ENCODE measurements around the gene FAM78B. TPM values are rescaled to one million over a fixed set of nuclear protein-coding genes. Genes with fewer than 3 reads are reported as not detected.

Gene FAM78B
- total RNA-seq, 1 experiment from 2014 or later: 0.41 TPM

- intact Hi-C loops (cut with micrococcal nuclease; ENCODE audit: unreplicated experiment): no loop called here
- no TSS peak for BruUV-seq (replicated peaks)
- no peak overlapping the region for H3K27ac ChIP-seq (ENCODE audit: low read length)
- no peaks in the 10 kb centered on the region for H3K4me1 ChIP-seq (ENCODE audit: control insufficient read depth, insufficient read depth, low read length)
- no peak overlapping the region for H3K4me3 ChIP-seq (ENCODE audit: low read depth in 2 of 2, low read length in 2 of 2)
- no peaks in the 10 kb centered on the region; the same call in 1 of the 2 replicates for H3K27me3 ChIP-seq (ENCODE audit: control insufficient read depth, insufficient read depth, low read length)
- TF ChIP-seq POLR2AphosphoS5 (IDR thresholded peaks at IDR 0.05; ENCODE audit: low read depth, low read length): no peak
- no peak for TF ChIP-seq SIN3A (IDR thresholded peaks at IDR 0.05; ENCODE audit: borderline replicate concordance, insufficient read depth, low read depth, low read length)
- TF ChIP-seq CTCF (IDR thresholded peaks at IDR 0.05): no peak
- no peak for TF ChIP-seq TCF7L2 (IDR thresholded peaks at IDR 0.05; ENCODE audit: low read depth, low read length)
- no peak for TF ChIP-seq REST (IDR thresholded peaks at IDR 0.05; ENCODE audit: insufficient read depth in 1 of 2, low read depth in 2 of 2, low read length in 1 of 2)
- H3K9me3 ChIP-seq (ENCODE audit: control insufficient read depth, insufficient read depth, low read depth, low read length): no peaks in the 10 kb centered on the region
- no peaks in the 10 kb centered on the region for H3K36me3 ChIP-seq (ENCODE audit: control insufficient read depth, insufficient read depth, low read length)
- ATAC-seq: no peak
- no peak for DNase-seq (ENCODE audit: low read depth, low spot score)
- in situ Hi-C loops (cut with HindIII; ENCODE audit: low pct_unique_long_range_greater_than_20kb, low sequenced_read_pairs): no loop called here
- CTCF ChIA-PET: no interaction called here
- POLR2A ChIA-PET: no interaction called here
These were observed 11.7 kb downstream of the FAM78B start for GRCh38 chr1:166155108-166155507.

- TF ChIP-seq CTCF (IDR thresholded peaks at IDR 0.05): no peak
- TF ChIP-seq POLR2AphosphoS5 (IDR thresholded peaks at IDR 0.05; ENCODE audit: low read depth, low read length): no peak
- no peak for TF ChIP-seq TCF7L2 (IDR thresholded peaks at IDR 0.05; ENCODE audit: low read depth, low read length)
- no peak for TF ChIP-seq SIN3A (IDR thresholded peaks at IDR 0.05; ENCODE audit: borderline replicate concordance, insufficient read depth, low read depth, low read length)
- TF ChIP-seq REST (IDR thresholded peaks at IDR 0.05; ENCODE audit: insufficient read depth in 1 of 2, low read depth in 2 of 2, low read length in 1 of 2): no peak
- DNase-seq (ENCODE audit: low read depth, low spot score): no peak
- Histone ChIP-seq H3K9me3 (ENCODE audit: control insufficient read depth, insufficient read depth, low read depth, low read length) (no peaks in the 10 kb centered on the region), H3K36me3 (ENCODE audit: control insufficient read depth, insufficient read depth, low read length) (no peaks in the 10 kb centered on the region), H3K27ac (ENCODE audit: low read length) (no peak overlapping the region), H3K27me3 (ENCODE audit: control insufficient read depth, insufficient read depth, low read length) (no peaks in the 10 kb centered on the region), H3K4me3 (ENCODE audit: low read depth in 2 of 2, low read length in 2 of 2) (no peak overlapping the region), H3K4me1 (ENCODE audit: control insufficient read depth, insufficient read depth, low read length) (no peaks in the 10 kb centered on the region)
- in situ Hi-C loops (cut with HindIII; ENCODE audit: low pct_unique_long_range_greater_than_20kb, low sequenced_read_pairs) (no loop called here), intact Hi-C loops (cut with micrococcal nuclease; ENCODE audit: unreplicated experiment) (no loop called here)
- no peak for ATAC-seq
- ChIA-PET CTCF (no interaction called here), POLR2A (no interaction called here)
- no TSS peak for BruUV-seq (replicated peaks)
These were observed 13.1 kb downstream of the FAM78B start for GRCh38 chr1:166153525-166154314.
